ENCODE measurements around the gene ITIH6.

- TF ChIP-seq, protein P1, sequence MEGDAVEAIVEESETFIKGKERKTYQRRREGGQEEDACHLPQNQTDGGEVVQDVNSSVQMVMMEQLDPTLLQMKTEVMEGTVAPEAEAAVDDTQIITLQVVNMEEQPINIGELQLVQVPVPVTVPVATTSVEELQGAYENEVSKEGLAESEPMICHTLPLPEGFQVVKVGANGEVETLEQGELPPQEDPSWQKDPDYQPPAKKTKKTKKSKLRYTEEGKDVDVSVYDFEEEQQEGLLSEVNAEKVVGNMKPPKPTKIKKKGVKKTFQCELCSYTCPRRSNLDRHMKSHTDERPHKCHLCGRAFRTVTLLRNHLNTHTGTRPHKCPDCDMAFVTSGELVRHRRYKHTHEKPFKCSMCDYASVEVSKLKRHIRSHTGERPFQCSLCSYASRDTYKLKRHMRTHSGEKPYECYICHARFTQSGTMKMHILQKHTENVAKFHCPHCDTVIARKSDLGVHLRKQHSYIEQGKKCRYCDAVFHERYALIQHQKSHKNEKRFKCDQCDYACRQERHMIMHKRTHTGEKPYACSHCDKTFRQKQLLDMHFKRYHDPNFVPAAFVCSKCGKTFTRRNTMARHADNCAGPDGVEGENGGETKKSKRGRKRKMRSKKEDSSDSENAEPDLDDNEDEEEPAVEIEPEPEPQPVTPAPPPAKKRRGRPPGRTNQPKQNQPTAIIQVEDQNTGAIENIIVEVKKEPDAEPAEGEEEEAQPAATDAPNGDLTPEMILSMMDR (conservative IDR thresholded peaks at IDR 0.05), result no peak
- no peak for TF ChIP-seq EZH2 (IDR thresholded peaks at IDR 0.05; ENCODE audit: low read depth)
Measured at GRCh38 chrX:54745676-54746075, 52.4 kb downstream of the ITIH6 start.
